Right lobe of liver (tissue), 4 donors: Measurements from ENCODE around the gene SFT2D1.

ENCODE experiments used
- CTCF ChIP-seq, 4 donors: fragments of 200-600 bp in 3 of 4; fragments of 450-650 bp in 1 of 4; IDR thresholded peaks; one replicate each; pipeline versions ENCODE4 v1.5.1 to v1.8.0; 2016 to 2022; ENCODE audit warnings: antibody characterized with exemption in 4 of 4, mild to moderate bottlenecking in 2 of 4
- POLR2A ChIP-seq: fragments of 450-650 bp; IDR thresholded peaks from one replicate; pipeline ENCODE4 v1.6.1; 2017; ENCODE audit warnings: antibody characterized with exemption, mild to moderate bottlenecking
- donor health status: DM: no; HTN: no; CAD: no.
- donor health status: DM: no; HTN: no; CAD: no.
- donor health status: DM: no; HTN: yes; CAD: no.

GRCh38 chr6:166325383-166326042 is 16.8 kb downstream of the SFT2D1 start:
- TF ChIP-seq CTCF (IDR thresholded peaks at IDR 0.05) = no peak
- no peak for TF ChIP-seq POLR2A
